H9 (cell line): ENCODE results near the gene DAGLB. TPM values are rescaled to one million over a fixed set of nuclear protein-coding genes. Genes with fewer than 3 reads are reported as not detected.

Source experiments
- DNase-seq: peaks from one replicate; pipeline ENCODE4 v3.0.0-alpha.2; 2017
- H2AFZ ChIP-seq: one replicate; pipeline ENCODE4 v1.6.1; 2013; ENCODE audit warnings: mild to moderate bottlenecking, low read length, control low read depth, moderate library complexity
- H2AK5ac ChIP-seq: 2 replicates; pipeline ENCODE4 v1.6.1; 2013; ENCODE audit warnings: low read length, control low read depth, mixed read lengths; ENCODE audit not compliant: insufficient read length
- H2BK120ac ChIP-seq: one replicate; pipeline ENCODE4 v1.6.1; 2013; ENCODE audit warnings: low read depth, mild to moderate bottlenecking, low read length, control low read depth, inconsistent platforms; ENCODE audit not compliant: poor library complexity, severe bottlenecking
- H2BK12ac ChIP-seq: 2 replicates; pipeline ENCODE4 v1.6.1; 2013; ENCODE audit warnings: low read length, control low read depth, mixed read lengths, low read depth; ENCODE audit not compliant: insufficient read length
- H2BK15ac ChIP-seq: 2 replicates; pipeline ENCODE4 v1.6.1; 2013; ENCODE audit warnings: low read depth, low read length, control low read depth
- H2BK20ac ChIP-seq: one replicate; pipeline ENCODE4 v1.6.1; 2013; ENCODE audit warnings: low read depth, mild to moderate bottlenecking, low read length, control low read depth, inconsistent platforms; ENCODE audit not compliant: poor library complexity, severe bottlenecking
- H2BK5ac ChIP-seq: 2 replicates; pipeline ENCODE4 v1.6.1; 2013; ENCODE audit warnings: low read length, control low read depth, mixed read lengths; ENCODE audit not compliant: insufficient read length
- H3K14ac ChIP-seq: 2 replicates; pipeline ENCODE4 v1.6.1; 2013; ENCODE audit warnings: low read length, control low read depth; ENCODE audit not compliant: insufficient read depth
- H3K18ac ChIP-seq: 2 replicates; pipeline ENCODE4 v1.6.1; 2013; ENCODE audit warnings: low read depth, mild to moderate bottlenecking, mixed read lengths, low read length, control low read depth; ENCODE audit not compliant: insufficient read length
- H3K23ac ChIP-seq: 2 replicates; pipeline ENCODE4 v1.6.1; 2013; ENCODE audit warnings: low read length, control low read depth, mixed read lengths, low read depth; ENCODE audit not compliant: insufficient read length
- H3K23me2 ChIP-seq: 2 replicates; pipeline ENCODE4 v1.6.1; 2013; ENCODE audit warnings: low read depth, mild to moderate bottlenecking, mixed read lengths, low read length, control low read depth; ENCODE audit not compliant: insufficient read length, poor library complexity, severe bottlenecking
- H3K27ac ChIP-seq: 2 replicates; pipeline ENCODE4 v1.5.1; 2013; ENCODE audit warnings: low read length, control low read depth, mixed read lengths, low read depth; ENCODE audit not compliant: insufficient read length
- H3K27me3 ChIP-seq: 2 replicates; pipeline ENCODE4 v1.6.1; 2013; ENCODE audit warnings: low read length, control low read depth, inconsistent platforms; ENCODE audit not compliant: insufficient read depth
- H3K4ac ChIP-seq: 2 replicates; pipeline ENCODE4 v1.6.1; 2013; ENCODE audit warnings: low read depth, mild to moderate bottlenecking, control low read depth, inconsistent platforms, low read length, moderate library complexity
- H3K4me1 ChIP-seq: 2 replicates; pipeline ENCODE4 v1.6.1; 2013; ENCODE audit warnings: low read length, control low read depth, inconsistent platforms; ENCODE audit not compliant: insufficient read depth
- H3K4me2 ChIP-seq: 2 replicates; pipeline ENCODE4 v1.6.1; 2013; ENCODE audit warnings: low read length, control low read depth, mixed read lengths; ENCODE audit not compliant: insufficient read length, insufficient read depth
- H3K56ac ChIP-seq: 2 replicates; pipeline ENCODE4 v1.6.1; 2013; ENCODE audit warnings: low read depth, mild to moderate bottlenecking, mixed read lengths, low read length, control low read depth; ENCODE audit not compliant: insufficient read length
- H3K79me1 ChIP-seq: 2 replicates; pipeline ENCODE4 v1.6.1; 2013; ENCODE audit warnings: low read depth, mild to moderate bottlenecking, moderate library complexity, low read length, control low read depth, inconsistent platforms; ENCODE audit not compliant: insufficient read depth, poor library complexity, severe bottlenecking
- H3K79me2 ChIP-seq: 2 replicates; pipeline ENCODE4 v1.6.1; 2013; ENCODE audit warnings: low read length, control low read depth, inconsistent platforms; ENCODE audit not compliant: insufficient read depth
- H3K9ac ChIP-seq: 2 replicates; pipeline ENCODE4 v1.6.1; 2013; ENCODE audit warnings: low read length, control low read depth, mixed read lengths; ENCODE audit not compliant: insufficient read length; ENCODE audit errors: extremely low read depth
- H3K9me3 ChIP-seq: one replicate; pipeline ENCODE4 v1.6.1; 2013; ENCODE audit warnings: low read depth, low read length, inconsistent platforms; ENCODE audit not compliant: control insufficient read depth
- H3T11ph ChIP-seq: one replicate; pipeline ENCODE4 v1.6.1; 2013; ENCODE audit warnings: mild to moderate bottlenecking, low read length, control low read depth, inconsistent platforms
- H4K20me1 ChIP-seq: one replicate; pipeline ENCODE4 v1.6.1; 2013; ENCODE audit not compliant: control insufficient read depth, insufficient read length, insufficient read depth
- H4K5ac ChIP-seq: 2 replicates; pipeline ENCODE4 v1.6.1; 2013; ENCODE audit warnings: low read depth, mild to moderate bottlenecking, mixed read lengths, low read length, control low read depth; ENCODE audit not compliant: insufficient read length
- H4K8ac ChIP-seq: replicated peaks from 2 replicates; pipeline ENCODE4 v1.6.1; 2013; ENCODE audit warnings: low read length, control low read depth, mixed read lengths, low read depth; ENCODE audit not compliant: insufficient read length
- H4K91ac ChIP-seq: 2 replicates; pipeline ENCODE4 v1.6.1; 2013; ENCODE audit warnings: low read depth, mild to moderate bottlenecking, moderate library complexity, mixed read lengths, low read length, control low read depth; ENCODE audit not compliant: insufficient read length
- H3K27ac Mint-ChIP-seq, 3 experiments: 2 replicates in 2 of 3; 3 replicates in 1 of 3; pipeline ENCODE4 v1.8.0; 2020 to 2021; ENCODE audit warnings: mixed read lengths in 3 of 3, mild to moderate bottlenecking in 1 of 3, moderate library complexity in 1 of 3
- H3K27me3 Mint-ChIP-seq: 2 replicates; pipeline ENCODE4 v1.8.0; 2021; ENCODE audit warnings: low read depth, mild to moderate bottlenecking, moderate library complexity, mixed read lengths
- H3K36me3 Mint-ChIP-seq, 3 experiments: 2 replicates in 2 of 3; 3 replicates in 1 of 3; pipeline ENCODE4 v1.8.0; 2020 to 2021; ENCODE audit warnings: low read depth in 3 of 3, mixed read lengths in 3 of 3; ENCODE audit not compliant: insufficient read depth in 1 of 3
- H3K4me1 Mint-ChIP-seq, 2 experiments: 2 replicates each; pipeline ENCODE4 v1.8.0; 2020; ENCODE audit warnings: mixed read lengths in 2 of 2
- H3K4me3 Mint-ChIP-seq, 2 experiments: 2 replicates in 1 of 2; 3 replicates in 1 of 2; pipeline ENCODE4 v1.8.0; 2020 to 2021; ENCODE audit warnings: mild to moderate bottlenecking in 2 of 2, mixed read lengths in 2 of 2, moderate library complexity in 1 of 2
- H3K9me3 Mint-ChIP-seq, 2 experiments: 2 replicates in 1 of 2; 3 replicates in 1 of 2; pipeline ENCODE4 v1.8.0; 2020; ENCODE audit warnings: mild to moderate bottlenecking in 2 of 2, mixed read lengths in 2 of 2, moderate library complexity in 1 of 2
- WGBS: extraction: QIAGEN DNeasy Blood & Tissue Kit; methylation state at CpG from one replicate; pipeline ENCODE4 v1.1.7; 2013; ENCODE audit warnings: missing lambda C conversion rate, low lambda C conversion rate, mixed read lengths; ENCODE audit not compliant: insufficient read length; ENCODE audit errors: extremely low coverage; 5-methylcytosine and 5-hydroxymethylcytosine counted together
- long read RNA-seq: library from polyadenylated mRNA; unstranded; transcript quantifications from one replicate; pipeline ENCODE4 v2.0.0, GENCODE V29; 2020
- total RNA-seq: library from RNA; stranded (reverse); gene quantifications from 2 replicates; pipeline ENCODE4 v1.2.1, GENCODE V29; 2021
- TF ChIP-seq, protein P1 (sequence below): fragments of 200-600 bp; sonication (generic); conservative IDR thresholded peaks from 3 replicates; pipeline ENCODE4 v1.8.0; 2021; ENCODE audit warnings: antibody characterized with exemption, mild to moderate bottlenecking

DAGLB gene, protein sequence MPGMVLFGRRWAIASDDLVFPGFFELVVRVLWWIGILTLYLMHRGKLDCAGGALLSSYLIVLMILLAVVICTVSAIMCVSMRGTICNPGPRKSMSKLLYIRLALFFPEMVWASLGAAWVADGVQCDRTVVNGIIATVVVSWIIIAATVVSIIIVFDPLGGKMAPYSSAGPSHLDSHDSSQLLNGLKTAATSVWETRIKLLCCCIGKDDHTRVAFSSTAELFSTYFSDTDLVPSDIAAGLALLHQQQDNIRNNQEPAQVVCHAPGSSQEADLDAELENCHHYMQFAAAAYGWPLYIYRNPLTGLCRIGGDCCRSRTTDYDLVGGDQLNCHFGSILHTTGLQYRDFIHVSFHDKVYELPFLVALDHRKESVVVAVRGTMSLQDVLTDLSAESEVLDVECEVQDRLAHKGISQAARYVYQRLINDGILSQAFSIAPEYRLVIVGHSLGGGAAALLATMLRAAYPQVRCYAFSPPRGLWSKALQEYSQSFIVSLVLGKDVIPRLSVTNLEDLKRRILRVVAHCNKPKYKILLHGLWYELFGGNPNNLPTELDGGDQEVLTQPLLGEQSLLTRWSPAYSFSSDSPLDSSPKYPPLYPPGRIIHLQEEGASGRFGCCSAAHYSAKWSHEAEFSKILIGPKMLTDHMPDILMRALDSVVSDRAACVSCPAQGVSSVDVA
- 41.9 and 46.4 TPM in 2 replicates for total RNA-seq
- long read RNA-seq, transcript DAGLB-201 (15 exons, 2,897 nt): major isoform, 131 of 213 reads
- long read RNA-seq, transcript DAGLB-202 (13 exons, 2,044 nt): minor isoform, 13 of 213 reads
- long read RNA-seq, partial matches to known transcripts: 22 of 213 reads
- long read RNA-seq, other reads (novel, unspliced or antisense): 46 of 213 reads

DNA sequence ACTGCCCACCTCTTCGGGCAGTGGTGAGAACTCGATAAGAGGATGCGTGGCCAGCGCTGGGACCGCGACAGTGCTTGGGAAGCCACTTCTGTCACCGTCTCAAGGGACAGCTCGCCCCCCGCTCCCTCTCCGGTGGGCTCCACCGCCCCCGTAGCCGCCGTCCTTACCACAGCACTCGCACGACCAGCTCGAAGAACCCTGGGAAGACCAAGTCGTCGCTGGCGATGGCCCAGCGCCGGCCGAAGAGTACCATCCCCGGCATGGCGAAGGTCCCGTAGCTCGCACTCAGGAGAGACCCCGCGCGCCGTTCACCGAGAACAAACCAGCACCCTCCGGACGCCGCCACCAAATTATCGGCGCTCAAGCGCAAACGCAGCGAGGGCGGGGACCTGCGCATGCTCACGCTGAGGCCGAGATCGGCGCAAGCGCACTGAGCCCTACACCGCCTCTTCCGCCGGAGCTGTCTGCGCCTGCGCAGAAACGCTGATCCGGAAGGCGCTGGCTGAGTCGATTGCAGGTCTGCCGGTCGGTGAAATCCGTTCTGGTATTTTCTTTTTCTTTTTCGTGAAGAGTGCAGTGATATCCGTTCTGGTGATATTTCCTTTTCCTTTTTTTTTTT, at the start of gene DAGLB:
Gene DAGLB (minus strand): TSS at position 374 of the 619 bp plus-strand sequence. CDS start 112 bp downstream, at position 262.
- Histone ChIP-seq H3K23me2 (peaks cover 3% of the 10 kb centered on the region), H2AFZ (no peak within 1 kb of the TSS), H3K79me2 (peaks cover 10% of the 10 kb centered on the region; the same call in 1 of the 2 replicates), H3K4me1 (no peaks in the 10 kb centered on the region), H3K4ac (no peak within 1 kb of the TSS), H2BK12ac (no peak within 1 kb of the TSS), H2BK5ac (no peak within 1 kb of the TSS), H3K23ac (no peak within 1 kb of the TSS), H4K8ac (no peak within 1 kb of the TSS), H3T11ph (no peak within 1 kb of the TSS), H3K14ac (peak within 1 kb of the TSS; percentile 17), H3K4me2 (peak within 1 kb of the TSS; percentile 45), H2BK120ac (no peak within 1 kb of the TSS), H3K9me3 (no peaks in the 10 kb centered on the region), H3K27ac (no peak within 1 kb of the TSS), H3K18ac (peak within 1 kb of the TSS; percentile 12), H2BK20ac (no peak within 1 kb of the TSS), H3K9ac (peak within 1 kb of the TSS; percentile 65), H4K5ac (no peak within 1 kb of the TSS), H4K91ac (no peak within 1 kb of the TSS), H2AK5ac (no peak within 1 kb of the TSS), H3K56ac (no peak within 1 kb of the TSS), H2BK15ac (no peak within 1 kb of the TSS), H3K79me1 (no peaks in the 10 kb centered on the region), H4K20me1 (no peaks in the 10 kb centered on the region), H3K27me3 (no peaks in the 10 kb centered on the region)
- peaks cover 25 to 39% (median 30%) of the 10 kb centered on the region in 3 experiments for H3K36me3 Mint-ChIP-seq
- DNase-seq: peak; percentile 92
- no peaks in the 10 kb centered on the region for H3K9me3 Mint-ChIP-seq
- peak within 1 kb of the TSS; percentile 96 to 97 for H3K4me3 Mint-ChIP-seq
- no peaks in the 10 kb centered on the region for H3K27me3 Mint-ChIP-seq
- no CpG with 5 or more reads among the region's 61 CpGs for WGBS
- H3K27ac Mint-ChIP-seq: peak within 1 kb of the TSS; percentile 96 to 98 (median 98)
- TF ChIP-seq, protein P1, sequence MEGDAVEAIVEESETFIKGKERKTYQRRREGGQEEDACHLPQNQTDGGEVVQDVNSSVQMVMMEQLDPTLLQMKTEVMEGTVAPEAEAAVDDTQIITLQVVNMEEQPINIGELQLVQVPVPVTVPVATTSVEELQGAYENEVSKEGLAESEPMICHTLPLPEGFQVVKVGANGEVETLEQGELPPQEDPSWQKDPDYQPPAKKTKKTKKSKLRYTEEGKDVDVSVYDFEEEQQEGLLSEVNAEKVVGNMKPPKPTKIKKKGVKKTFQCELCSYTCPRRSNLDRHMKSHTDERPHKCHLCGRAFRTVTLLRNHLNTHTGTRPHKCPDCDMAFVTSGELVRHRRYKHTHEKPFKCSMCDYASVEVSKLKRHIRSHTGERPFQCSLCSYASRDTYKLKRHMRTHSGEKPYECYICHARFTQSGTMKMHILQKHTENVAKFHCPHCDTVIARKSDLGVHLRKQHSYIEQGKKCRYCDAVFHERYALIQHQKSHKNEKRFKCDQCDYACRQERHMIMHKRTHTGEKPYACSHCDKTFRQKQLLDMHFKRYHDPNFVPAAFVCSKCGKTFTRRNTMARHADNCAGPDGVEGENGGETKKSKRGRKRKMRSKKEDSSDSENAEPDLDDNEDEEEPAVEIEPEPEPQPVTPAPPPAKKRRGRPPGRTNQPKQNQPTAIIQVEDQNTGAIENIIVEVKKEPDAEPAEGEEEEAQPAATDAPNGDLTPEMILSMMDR: no peak
- peaks cover 0 to 10% of the 10 kb centered on the region in 2 experiments; a peak in 2 of 4 replicates for H3K4me1 Mint-ChIP-seq
